RCC 7860 (cell line): ENCODE measurements around the gene ADSS1.
A peak's percentile ranks its signal among the peaks of the same experiment; 100 is the strongest.

Experiments
- DNase-seq: peaks from one replicate; pipeline ENCODE4 v3.0.0-alpha.2; 2015; ENCODE audit warnings: low spot score
- FAIRE-seq: peaks from 2 replicates; lab custom pipeline; 2012; peaks lifted over from hg19 to GRCh38; lab: Jason Lieb, UNC

Gene ADSS1

GRCh38 chr14:104723651-104724406 lies at the start of gene ADSS1:
Gene ADSS1 (plus strand): TSS chr14:104724229. CDS start chr14:104724271, 42 bp downstream.
- DNase-seq (peak; percentile 27), FAIRE-seq (no peak)

GRCh38 chr14:104675447-104675846 lies 48.6 kb upstream of the ADSS1 start:
- DNase-seq (no peak), FAIRE-seq (no peak)

GRCh38 chr14:104676130-104676693 lies 47.8 kb upstream of the ADSS1 start:
- DNase-seq (no peak), FAIRE-seq (no peak)

- DNase-seq (no peak), FAIRE-seq (no peak)
Measured at GRCh38 chr14:104676694-104677511, 47.1 kb upstream of the ADSS1 start.

- FAIRE-seq: no peak
- DNase-seq: peak; percentile 43
Measured at GRCh38 chr14:104677512-104678332, 46.3 kb upstream of the ADSS1 start.

GRCh38 chr14:104678346-104678745 lies 45.7 kb upstream of the ADSS1 start:
- no peak for DNase-seq
- FAIRE-seq: no peak

- DNase-seq: no peak
- no peak for FAIRE-seq
Measured at GRCh38 chr14:104678901-104679705, 44.9 kb upstream of the ADSS1 start.

- no peak for FAIRE-seq
- DNase-seq: peak; percentile 37
Measured at GRCh38 chr14:104680056-104680805, 43.8 kb upstream of the ADSS1 start.

- DNase-seq (peak; percentile 71), FAIRE-seq (peak; percentile 8)
Measured at GRCh38 chr14:104680806-104681688, 43.0 kb upstream of the ADSS1 start.

GRCh38 chr14:104681689-104682074 lies 42.3 kb upstream of the ADSS1 start:
- peak; percentile 11 for FAIRE-seq
- peak; percentile 65 for DNase-seq

GRCh38 chr14:104682107-104682593 lies 41.9 kb upstream of the ADSS1 start:
- no peak for FAIRE-seq
- DNase-seq: no peak

- DNase-seq: no peak
- FAIRE-seq: no peak
Measured at GRCh38 chr14:104683653-104684448, 40.2 kb upstream of the ADSS1 start.

- FAIRE-seq: no peak
- no peak for DNase-seq
Measured at GRCh38 chr14:104684449-104684821, 39.6 kb upstream of the ADSS1 start.

GRCh38 chr14:104685216-104685997 lies 38.6 kb upstream of the ADSS1 start:
- DNase-seq (no peak), FAIRE-seq (no peak)

- DNase-seq: no peak
- no peak for FAIRE-seq
Measured at GRCh38 chr14:104685998-104686610, 37.9 kb upstream of the ADSS1 start.
